OCI-LY7 (cell line): ENCODE results near the gene AMZ2. TPM values are rescaled to one million over a fixed set of nuclear protein-coding genes. Genes with fewer than 3 reads are reported as not detected.

Source experiments
- BruUV-seq: library from RNA; stranded (reverse); fragments of 400-500 nt; replicated peaks from 2 replicates; lab custom pipeline; 2021; lab: Mats Ljungman, UMichigan
- CTCF ChIA-PET: fragments of 300-600 bp; sonication (Branson Sonifier 250); formaldehyde crosslinking; loops from one replicate; lab custom pipeline; 2022; ENCODE audit warnings: antibody characterized with exemption; ENCODE audit not compliant: unreplicated experiment; lab: Charles Lee
- POLR2A ChIA-PET: fragments of 300-600 bp; sonication (Branson Sonifier 250); formaldehyde crosslinking; loops from one replicate; lab custom pipeline; 2022; ENCODE audit warnings: antibody characterized with exemption; lab: Charles Lee
- DNase-seq: peaks from one replicate; pipeline ENCODE4 v3.0.0-alpha.2; 2015; ENCODE audit warnings: low spot score
- H2AFZ ChIP-seq: fragments of 200-600 bp; sonication (generic), shearing (Covaris generic); 2 replicates; pipeline ENCODE4 v1.6.1; 2014; ENCODE audit warnings: mild to moderate bottlenecking, antibody characterized with exemption, low read length, moderate library complexity
- H3K27ac ChIP-seq: fragments of 200-600 bp; sonication (generic); 2 replicates; pipeline ENCODE4 v1.5.1; 2014; ENCODE audit warnings: mixed run types, low read depth, mild to moderate bottlenecking, moderate library complexity, low read length, inconsistent platforms; ENCODE audit not compliant: poor library complexity, severe bottlenecking
- H3K36me3 ChIP-seq: fragments of 200-600 bp; sonication (generic); 2 replicates; pipeline ENCODE4 v1.6.1; 2014; ENCODE audit warnings: mild to moderate bottlenecking, antibody characterized with exemption, low read length, moderate library complexity, mixed read lengths; ENCODE audit not compliant: insufficient read depth
- H3K4me1 ChIP-seq: fragments of 200-600 bp; sonication (generic); 2 replicates; pipeline ENCODE4 v1.5.1; 2014; ENCODE audit warnings: mild to moderate bottlenecking, low read length; ENCODE audit not compliant: insufficient read depth, poor library complexity, severe bottlenecking
- H3K4me2 ChIP-seq: fragments of 200-600 bp; sonication (generic); 2 replicates; pipeline ENCODE4 v1.6.1; 2014; ENCODE audit warnings: mild to moderate bottlenecking, low read length
- H3K4me3 ChIP-seq: fragments of 200-600 bp; sonication (generic); 2 replicates; pipeline ENCODE4 v1.5.1; 2014; ENCODE audit warnings: mild to moderate bottlenecking, low read depth, low read length; ENCODE audit not compliant: poor library complexity, severe bottlenecking
- H3K79me2 ChIP-seq: fragments of 200-600 bp; sonication (generic); 2 replicates; pipeline ENCODE4 v1.6.1; 2016; ENCODE audit warnings: low read depth, mild to moderate bottlenecking, low read length, moderate library complexity, mixed read lengths; ENCODE audit not compliant: insufficient read depth
- H3K9me2 ChIP-seq: fragments of 200-600 bp; sonication (generic); 2 replicates; pipeline ENCODE4 v1.6.1; 2016; ENCODE audit warnings: mild to moderate bottlenecking, low read length, mixed read lengths; ENCODE audit not compliant: insufficient read depth
- H3K9me3 ChIP-seq: fragments of 200-600 bp; sonication (generic); 2 replicates; pipeline ENCODE4 v1.6.1; 2014; ENCODE audit warnings: mild to moderate bottlenecking, mixed run types, low read length, mixed read lengths
- H4K20me1 ChIP-seq: fragments of 200-600 bp; sonication (generic); 2 replicates; pipeline ENCODE4 v1.6.1; 2014; ENCODE audit warnings: mild to moderate bottlenecking, antibody characterized with exemption, low read length, moderate library complexity, mixed read lengths; ENCODE audit not compliant: insufficient read depth
- CTCF ChIP-seq: fragments of 200-600 bp; sonication (generic); conservative IDR thresholded peaks from 2 replicates; pipeline ENCODE4 v1.5.1; 2014; ENCODE audit warnings: mild to moderate bottlenecking, antibody characterized with exemption, low read length, moderate library complexity, mixed read lengths
- EZH2phosphoT487 ChIP-seq: fragments of 200-600 bp; sonication (generic); IDR thresholded peaks from 2 replicates; pipeline ENCODE4 v1.6.1; 2018; ENCODE audit warnings: low read depth, borderline replicate concordance, mild to moderate bottlenecking, mixed run types, antibody characterized with exemption, low read length, moderate library complexity, mixed read lengths
- intact Hi-C: fragments of 100-400 bp; cut with micrococcal nuclease; formaldehyde crosslinking; loops from one replicate; pipeline ENCODE4 v1.10.0; 2022; ENCODE audit not compliant: unreplicated experiment
- total RNA-seq, 2 experiments: library from RNA; depleted of rRNA in 1 of 2; stranded (reverse); fragments of >200 nt in 1 of 2; shearing (Covaris generic) in 1 of 2; gene quantifications; 2 replicates each; pipeline ENCODE4 v1.2.3, GENCODE V29; 2014 to 2022

AMZ2 gene
- total RNA-seq, 2 experiments from 2014 or later, result 117 to 248 TPM

- intact Hi-C loops, result no loop called here
- H3K9me3 ChIP-seq, result no peaks in the 10 kb centered on the region
- DNase-seq, result no peak
- H3K36me3 ChIP-seq, result no peaks in the 10 kb centered on the region; the same call in 1 of the 2 replicates
- no peak overlapping the region for H3K4me3 ChIP-seq
- no peak overlapping the region for H3K4me2 ChIP-seq
- H3K79me2 ChIP-seq, result peaks cover 13% of the 10 kb centered on the region; the same call in 1 of the 2 replicates
- CTCF ChIA-PET, result no interaction called here
- BruUV-seq, result no TSS peak
- H4K20me1 ChIP-seq, result no peaks in the 10 kb centered on the region
- peaks cover 22% of the 10 kb centered on the region for H3K4me1 ChIP-seq
- no peaks in the 10 kb centered on the region for H3K9me2 ChIP-seq
- TF ChIP-seq CTCF (no peak), EZH2phosphoT487 (no peak)
- POLR2A ChIA-PET, result interaction anchor here (0.7 kb wide), 3 partner anchors 22 to 154 kb away, joined by 3 read pairs; no protein-coding TSS in a partner anchor
- H2AFZ ChIP-seq, result no peak overlapping the region
- no peak overlapping the region for H3K27ac ChIP-seq
These were observed 48.7 kb downstream of the AMZ2 start for GRCh38 chr17:68296217-68297191.

DNA sequence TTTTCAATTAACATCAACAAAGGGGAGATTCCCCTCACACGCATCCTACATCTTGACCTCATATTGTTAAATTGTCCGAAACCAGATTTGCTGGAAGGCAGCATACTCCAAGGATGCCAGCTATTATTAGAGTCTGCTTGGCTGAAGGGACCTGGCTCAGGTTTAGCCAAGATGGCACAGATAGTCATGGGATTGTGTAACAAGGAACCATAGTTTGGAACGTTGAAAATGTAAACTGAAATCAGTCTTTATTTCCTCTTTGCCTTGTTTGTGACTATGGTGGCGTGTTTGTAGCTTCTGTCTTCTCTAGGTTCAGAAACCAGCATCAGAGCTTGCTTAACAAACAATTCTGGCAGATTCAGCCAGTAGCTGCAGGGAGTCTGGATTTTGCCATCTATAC lies 49.4 kb downstream of the AMZ2 start:
- no peaks in the 10 kb centered on the region; the same call in 1 of the 2 replicates for H3K36me3 ChIP-seq
- no peak for DNase-seq
- no peaks in the 10 kb centered on the region for H4K20me1 ChIP-seq
- H3K27ac ChIP-seq, result no peak overlapping the region
- H3K4me2 ChIP-seq, result no peak overlapping the region
- H3K9me3 ChIP-seq, result no peaks in the 10 kb centered on the region
- no peak overlapping the region for H3K4me3 ChIP-seq
- TF ChIP-seq EZH2phosphoT487 (no peak), CTCF (no peak)
- POLR2A ChIA-PET, result interaction anchor here (0.7 to 0.8 kb wide), 2 partner anchors 19 to 21 kb away, joined by 3 read pairs; no protein-coding TSS in a partner anchor
- no TSS peak for BruUV-seq
- peaks cover 22% of the 10 kb centered on the region for H3K4me1 ChIP-seq
- H3K79me2 ChIP-seq, result peaks cover 13% of the 10 kb centered on the region; the same call in 1 of the 2 replicates
- intact Hi-C loops, result no loop called here
- no peaks in the 10 kb centered on the region for H3K9me2 ChIP-seq
- CTCF ChIA-PET, result no interaction called here
- H2AFZ ChIP-seq, result no peak overlapping the region
